ENCODE measurements around the gene SLC39A11. TPM values are rescaled to one million over a fixed set of nuclear protein-coding genes. Genes with fewer than 3 reads are reported as not detected.

SLC39A11 gene
- total and polyA plus RNA-seq, 4 donors: 18.9 to 44.9 (median 28.2) TPM

GRCh38 chr17:72692676-72693075 is 399.8 kb downstream of the SLC39A11 start (continued):
- TF ChIP-seq CTCF (IDR thresholded peaks at IDR 0.05; ENCODE audit: low read depth, low read length, missing input control) (no peak), FOXA2 (IDR thresholded peaks at IDR 0.05) (no peak)
- TF ChIP-seq, protein P1, sequence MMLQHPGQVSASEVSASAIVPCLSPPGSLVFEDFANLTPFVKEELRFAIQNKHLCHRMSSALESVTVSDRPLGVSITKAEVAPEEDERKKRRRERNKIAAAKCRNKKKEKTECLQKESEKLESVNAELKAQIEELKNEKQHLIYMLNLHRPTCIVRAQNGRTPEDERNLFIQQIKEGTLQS (IDR thresholded peaks at IDR 0.05): no peak

DNA sequence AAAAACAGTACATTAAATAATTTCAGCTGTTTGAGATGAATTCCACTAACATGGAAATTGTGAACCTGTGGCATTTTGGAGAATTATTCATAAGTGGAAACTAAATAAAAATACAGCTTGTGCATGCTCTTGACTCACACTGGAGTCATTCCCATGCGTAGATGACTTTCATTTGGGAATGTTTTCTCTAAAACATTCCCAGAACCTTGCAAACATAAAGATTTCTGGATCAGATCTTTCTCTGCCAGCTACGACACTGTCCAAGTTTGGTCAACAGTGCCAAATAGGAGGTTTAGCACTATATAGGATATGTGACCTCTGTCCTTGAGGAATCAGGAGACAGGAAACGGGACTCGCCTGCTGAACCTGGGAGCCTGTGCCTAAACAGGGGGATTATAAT is 400.9 kb downstream of the SLC39A11 start:
- no peaks in the 10 kb centered on the region for H3K9me3 ChIP-seq (ENCODE audit: control insufficient read depth in 4 of 4, low read length in 3 of 4)
- no peaks in the 10 kb centered on the region for H3K27me3 ChIP-seq (ENCODE audit: control insufficient read depth in 4 of 4, insufficient read depth in 4 of 4, low read length in 3 of 4)
- TF ChIP-seq, protein P1 (IDR thresholded peaks at IDR 0.05): no peak
- TF ChIP-seq, protein P2, sequence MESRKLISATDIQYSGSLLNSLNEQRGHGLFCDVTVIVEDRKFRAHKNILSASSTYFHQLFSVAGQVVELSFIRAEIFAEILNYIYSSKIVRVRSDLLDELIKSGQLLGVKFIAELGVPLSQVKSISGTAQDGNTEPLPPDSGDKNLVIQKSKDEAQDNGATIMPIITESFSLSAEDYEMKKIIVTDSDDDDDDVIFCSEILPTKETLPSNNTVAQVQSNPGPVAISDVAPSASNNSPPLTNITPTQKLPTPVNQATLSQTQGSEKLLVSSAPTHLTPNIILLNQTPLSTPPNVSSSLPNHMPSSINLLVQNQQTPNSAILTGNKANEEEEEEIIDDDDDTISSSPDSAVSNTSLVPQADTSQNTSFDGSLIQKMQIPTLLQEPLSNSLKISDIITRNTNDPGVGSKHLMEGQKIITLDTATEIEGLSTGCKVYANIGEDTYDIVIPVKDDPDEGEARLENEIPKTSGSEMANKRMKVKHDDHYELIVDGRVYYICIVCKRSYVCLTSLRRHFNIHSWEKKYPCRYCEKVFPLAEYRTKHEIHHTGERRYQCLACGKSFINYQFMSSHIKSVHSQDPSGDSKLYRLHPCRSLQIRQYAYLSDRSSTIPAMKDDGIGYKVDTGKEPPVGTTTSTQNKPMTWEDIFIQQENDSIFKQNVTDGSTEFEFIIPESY (IDR thresholded peaks at IDR 0.05): no peak
- no peak for TF ChIP-seq REST (IDR thresholded peaks at IDR 0.05)
- H3K4me1 ChIP-seq (ENCODE audit: control insufficient read depth in 4 of 4, insufficient read depth in 4 of 4, low read length in 3 of 4): no peaks in the 10 kb centered on the region
- H3K36me3 ChIP-seq (ENCODE audit: control insufficient read depth in 4 of 4, insufficient read depth in 3 of 4, low read depth in 1 of 4, low read length in 3 of 4): peaks cover 0 to 3% (median 0%) of the 10 kb centered on the region in 4 donors
- H3K27ac ChIP-seq (ENCODE audit: low read depth in 1 of 2, low read length in 2 of 2): no peak overlapping the region
- H3K9ac ChIP-seq (ENCODE audit: low read depth in 1 of 2, low read length in 2 of 2): no peak overlapping the region
- 74% methylated on average over 4 of the region's 4 CpGs for WGBS
- no peak overlapping the region for H3K4me3 ChIP-seq (ENCODE audit: low read depth in 1 of 3, low read length in 3 of 3)
- no peak for DNase-seq (ENCODE audit: low spot score)

DNA sequence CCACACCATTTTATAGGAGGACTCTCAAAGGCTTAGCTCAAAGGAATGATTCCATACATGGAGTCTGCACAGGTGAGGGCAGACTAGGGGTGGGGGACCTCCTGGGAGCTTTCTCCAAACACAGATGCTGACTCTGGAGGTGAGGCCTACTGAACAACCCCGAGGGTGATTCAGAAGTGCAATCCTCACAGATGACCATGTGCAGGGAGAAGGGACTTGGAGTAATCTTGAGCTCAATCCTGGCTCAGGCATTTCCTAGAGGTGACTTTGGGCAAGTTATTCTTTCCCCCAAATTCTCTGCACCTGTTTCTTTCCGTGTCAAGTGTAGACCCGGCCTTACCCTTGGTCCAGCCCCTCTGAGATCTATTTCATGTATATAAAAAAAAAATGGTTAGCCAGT is 401.5 kb downstream of the SLC39A11 start:
- no peak overlapping the region for H3K27ac ChIP-seq (ENCODE audit: low read depth in 1 of 2, low read length in 2 of 2)
- DNase-seq (ENCODE audit: low spot score): no peak
- WGBS: 96% methylated on average over 3 of the region's 3 CpGs
- peaks cover 0 to 3% (median 0%) of the 10 kb centered on the region in 4 donors for H3K36me3 ChIP-seq (ENCODE audit: control insufficient read depth in 4 of 4, insufficient read depth in 3 of 4, low read depth in 1 of 4, low read length in 3 of 4)
- TF ChIP-seq GABPA (IDR thresholded peaks at IDR 0.05 in 1 of 2, conservative IDR thresholded peaks at IDR 0.05 in 1 of 2) (no peak), JUND (IDR thresholded peaks at IDR 0.05) (no peak), HNF4G (IDR thresholded peaks at IDR 0.05) (no peak), REST (IDR thresholded peaks at IDR 0.05) (no peak), HNF4A (conservative IDR thresholded peaks at IDR 0.05) (no peak), FOXA2 (IDR thresholded peaks at IDR 0.05) (no peak), FOXA1 (IDR thresholded peaks at IDR 0.05) (no peak), EGR1 (IDR thresholded peaks at IDR 0.05; ENCODE audit: low read depth in 2 of 2) (no peak)
- TF ChIP-seq, protein P2 (IDR thresholded peaks at IDR 0.05): no peak
- TF ChIP-seq, protein P3, sequence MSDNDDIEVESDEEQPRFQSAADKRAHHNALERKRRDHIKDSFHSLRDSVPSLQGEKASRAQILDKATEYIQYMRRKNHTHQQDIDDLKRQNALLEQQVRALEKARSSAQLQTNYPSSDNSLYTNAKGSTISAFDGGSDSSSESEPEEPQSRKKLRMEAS (IDR thresholded peaks at IDR 0.05): no peak
- no peaks in the 10 kb centered on the region for H3K9me3 ChIP-seq (ENCODE audit: control insufficient read depth in 4 of 4, low read length in 3 of 4)
- H3K4me3 ChIP-seq (ENCODE audit: low read depth in 1 of 3, low read length in 3 of 3): no peak overlapping the region
- H3K9ac ChIP-seq (ENCODE audit: low read depth in 1 of 2, low read length in 2 of 2): no peak overlapping the region
- H3K4me1 ChIP-seq (ENCODE audit: control insufficient read depth in 4 of 4, insufficient read depth in 4 of 4, low read length in 3 of 4): no peaks in the 10 kb centered on the region
- no peaks in the 10 kb centered on the region for H3K27me3 ChIP-seq (ENCODE audit: control insufficient read depth in 4 of 4, insufficient read depth in 4 of 4, low read length in 3 of 4)
